ENCODE results near the gene ADRB2.

DNA sequence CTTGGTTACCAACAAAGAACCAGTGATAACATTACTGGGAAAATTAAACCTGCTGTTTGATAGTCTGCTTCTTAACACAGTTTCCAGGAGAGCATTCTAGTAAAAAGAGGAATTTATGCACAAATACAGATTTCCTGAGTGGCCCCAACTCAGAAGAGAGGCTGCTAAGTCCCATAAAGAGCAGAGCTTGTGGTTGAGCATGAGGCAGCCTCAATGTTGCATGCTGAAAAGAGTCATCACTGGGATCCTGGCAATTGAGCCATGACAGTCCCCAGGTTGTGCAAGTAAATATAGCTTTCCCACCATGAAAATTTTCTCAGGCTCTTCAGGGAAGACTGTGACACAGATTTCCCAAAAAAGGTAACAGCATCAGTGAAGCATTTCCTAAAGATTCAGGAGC, 47.5 kb upstream of the ADRB2 start:
- TF ChIP-seq, protein P1, sequence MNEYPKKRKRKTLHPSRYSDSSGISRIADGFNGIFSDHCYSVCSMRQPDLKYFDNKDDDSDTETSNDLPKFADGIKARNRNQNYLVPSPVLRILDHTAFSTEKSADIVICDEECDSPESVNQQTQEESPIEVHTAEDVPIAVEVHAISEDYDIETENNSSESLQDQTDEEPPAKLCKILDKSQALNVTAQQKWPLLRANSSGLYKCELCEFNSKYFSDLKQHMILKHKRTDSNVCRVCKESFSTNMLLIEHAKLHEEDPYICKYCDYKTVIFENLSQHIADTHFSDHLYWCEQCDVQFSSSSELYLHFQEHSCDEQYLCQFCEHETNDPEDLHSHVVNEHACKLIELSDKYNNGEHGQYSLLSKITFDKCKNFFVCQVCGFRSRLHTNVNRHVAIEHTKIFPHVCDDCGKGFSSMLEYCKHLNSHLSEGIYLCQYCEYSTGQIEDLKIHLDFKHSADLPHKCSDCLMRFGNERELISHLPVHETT (CRISPR knock-in tag; conservative IDR thresholded peaks at IDR 0.05): no peak
- TF ChIP-seq KLF9 (CRISPR knock-in tag; IDR thresholded peaks at IDR 0.05; ENCODE audit: low read depth) (no peak), KAT7 (CRISPR knock-in tag; IDR thresholded peaks at IDR 0.05; ENCODE audit: borderline replicate concordance) (no peak), MLX (CRISPR knock-in tag; IDR thresholded peaks at IDR 0.05) (no peak), PHF8 (CRISPR knock-in tag; IDR thresholded peaks at IDR 0.05) (no peak)

Data from HepG2 (cell line).